ENCODE data around the gene FBXO22.

GRCh38 chr15:75926931-75927330, 23.3 kb downstream of the FBXO22 start:
- TF ChIP-seq POLR2A (IDR thresholded peaks at IDR 0.05): no peak
- no peak for TF ChIP-seq CTCF (IDR thresholded peaks at IDR 0.05)

All from vagina (tissue), 2 donors.